Stomach (tissue), 4 donors: ENCODE data around the gene TMEM185A.
"Not testable (repeated sequence)": the region's sequence is repeated elsewhere in the genome, so short reads cannot be mapped to it uniquely, and the experiment has no call there.

Experiments used
- POLR2A ChIP-seq, 4 donors: fragments of 450-650 bp; IDR thresholded peaks; one replicate each; pipeline ENCODE4 v1.6.1; 2016; ENCODE audit warnings: antibody characterized with exemption in 4 of 4, control low read depth in 2 of 4, mild to moderate bottlenecking in 1 of 4, moderate library complexity in 1 of 4
- POLR2AphosphoS5 ChIP-seq, 3 donors: sonication (generic); formaldehyde crosslinking; IDR thresholded peaks; one replicate each; pipeline ENCODE4 v1.6.1; 2016; ENCODE audit warnings: antibody characterized with exemption in 3 of 3
- TF ChIP-seq, protein P1 (sequence below), 7 experiments: fragments of 450-650 bp in 4 of 7; fragments of 200-600 bp in 3 of 7; sonication (generic) in 3 of 7; IDR thresholded peaks; one replicate each; pipeline ENCODE4 v1.5.1; 2016 to 2019; ENCODE audit warnings: antibody characterized with exemption in 7 of 7, control low read depth in 2 of 7, mild to moderate bottlenecking in 1 of 7

DNA sequence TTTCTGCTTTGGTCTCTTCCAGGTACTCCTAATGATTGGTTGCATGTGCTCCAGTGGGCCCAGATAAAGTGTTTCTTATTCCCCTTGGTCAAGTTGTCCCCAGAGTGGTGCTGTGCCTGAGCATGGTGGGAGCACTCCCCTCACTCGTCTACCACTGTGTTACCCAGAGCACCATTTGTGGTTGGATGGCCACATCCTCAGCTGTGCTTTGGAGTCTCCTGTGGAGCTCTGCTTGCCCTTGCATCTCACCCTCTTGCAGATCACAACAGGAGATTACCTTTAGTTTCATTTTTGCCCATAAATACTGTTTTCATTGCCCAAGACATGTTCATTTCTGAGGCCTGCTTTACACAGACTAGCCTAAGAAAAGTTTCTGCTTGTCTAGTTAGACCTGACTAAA lies 81.1 kb downstream of the TMEM185A start:
- TF ChIP-seq POLR2A, POLR2AphosphoS5 (IDR thresholded peaks at IDR 0.05): not testable (repeated sequence)
- TF ChIP-seq, protein P1, sequence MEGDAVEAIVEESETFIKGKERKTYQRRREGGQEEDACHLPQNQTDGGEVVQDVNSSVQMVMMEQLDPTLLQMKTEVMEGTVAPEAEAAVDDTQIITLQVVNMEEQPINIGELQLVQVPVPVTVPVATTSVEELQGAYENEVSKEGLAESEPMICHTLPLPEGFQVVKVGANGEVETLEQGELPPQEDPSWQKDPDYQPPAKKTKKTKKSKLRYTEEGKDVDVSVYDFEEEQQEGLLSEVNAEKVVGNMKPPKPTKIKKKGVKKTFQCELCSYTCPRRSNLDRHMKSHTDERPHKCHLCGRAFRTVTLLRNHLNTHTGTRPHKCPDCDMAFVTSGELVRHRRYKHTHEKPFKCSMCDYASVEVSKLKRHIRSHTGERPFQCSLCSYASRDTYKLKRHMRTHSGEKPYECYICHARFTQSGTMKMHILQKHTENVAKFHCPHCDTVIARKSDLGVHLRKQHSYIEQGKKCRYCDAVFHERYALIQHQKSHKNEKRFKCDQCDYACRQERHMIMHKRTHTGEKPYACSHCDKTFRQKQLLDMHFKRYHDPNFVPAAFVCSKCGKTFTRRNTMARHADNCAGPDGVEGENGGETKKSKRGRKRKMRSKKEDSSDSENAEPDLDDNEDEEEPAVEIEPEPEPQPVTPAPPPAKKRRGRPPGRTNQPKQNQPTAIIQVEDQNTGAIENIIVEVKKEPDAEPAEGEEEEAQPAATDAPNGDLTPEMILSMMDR (IDR thresholded peaks at IDR 0.05): not testable (repeated sequence)
